ENCODE results near the gene FMOD.

FMOD gene

GRCh38 chr1:203296460-203297073 is 54.4 kb downstream of the FMOD start:
- TF ChIP-seq GATA2 (IDR thresholded peaks at IDR 0.05; ENCODE audit: low read depth, low read length) (no peak), GATA3 (IDR thresholded peaks at IDR 0.05; ENCODE audit: low read depth, low read length) (no peak)

- TF ChIP-seq GATA2 (IDR thresholded peaks at IDR 0.05; ENCODE audit: low read depth, low read length): no peak
- TF ChIP-seq GATA3 (IDR thresholded peaks at IDR 0.05; ENCODE audit: low read depth, low read length): no peak
Observed at GRCh38 chr1:203295796-203296195, 55.1 kb downstream of the FMOD start.

GRCh38 chr1:203291201-203292096 is 59.5 kb downstream of the FMOD start:
- TF ChIP-seq GATA3 (IDR thresholded peaks at IDR 0.05; ENCODE audit: low read depth, low read length) (no peak), GATA2 (IDR thresholded peaks at IDR 0.05; ENCODE audit: low read depth, low read length) (no peak)

Measured in SH-SY5Y (cell line).